H9 (cell line): Measurements from ENCODE around the gene CAVIN2. TPM values are rescaled to one million over a fixed set of nuclear protein-coding genes. Genes with fewer than 3 reads are reported as not detected.

Source experiments
- DNase-seq: peaks from one replicate; pipeline ENCODE4 v3.0.0-alpha.2; 2017
- H2AFZ ChIP-seq: one replicate; pipeline ENCODE4 v1.6.1; 2013; ENCODE audit warnings: mild to moderate bottlenecking, low read length, control low read depth, moderate library complexity
- H2AK5ac ChIP-seq: 2 replicates; pipeline ENCODE4 v1.6.1; 2013; ENCODE audit warnings: low read length, control low read depth, mixed read lengths; ENCODE audit not compliant: insufficient read length
- H2BK120ac ChIP-seq: one replicate; pipeline ENCODE4 v1.6.1; 2013; ENCODE audit warnings: low read depth, mild to moderate bottlenecking, low read length, control low read depth, inconsistent platforms; ENCODE audit not compliant: poor library complexity, severe bottlenecking
- H2BK12ac ChIP-seq: 2 replicates; pipeline ENCODE4 v1.6.1; 2013; ENCODE audit warnings: low read length, control low read depth, mixed read lengths, low read depth; ENCODE audit not compliant: insufficient read length
- H2BK15ac ChIP-seq: 2 replicates; pipeline ENCODE4 v1.6.1; 2013; ENCODE audit warnings: low read depth, low read length, control low read depth
- H2BK20ac ChIP-seq: one replicate; pipeline ENCODE4 v1.6.1; 2013; ENCODE audit warnings: low read depth, mild to moderate bottlenecking, low read length, control low read depth, inconsistent platforms; ENCODE audit not compliant: poor library complexity, severe bottlenecking
- H2BK5ac ChIP-seq: 2 replicates; pipeline ENCODE4 v1.6.1; 2013; ENCODE audit warnings: low read length, control low read depth, mixed read lengths; ENCODE audit not compliant: insufficient read length
- H3K14ac ChIP-seq: 2 replicates; pipeline ENCODE4 v1.6.1; 2013; ENCODE audit warnings: low read length, control low read depth; ENCODE audit not compliant: insufficient read depth
- H3K18ac ChIP-seq: 2 replicates; pipeline ENCODE4 v1.6.1; 2013; ENCODE audit warnings: low read depth, mild to moderate bottlenecking, mixed read lengths, low read length, control low read depth; ENCODE audit not compliant: insufficient read length
- H3K23ac ChIP-seq: 2 replicates; pipeline ENCODE4 v1.6.1; 2013; ENCODE audit warnings: low read length, control low read depth, mixed read lengths, low read depth; ENCODE audit not compliant: insufficient read length
- H3K23me2 ChIP-seq: 2 replicates; pipeline ENCODE4 v1.6.1; 2013; ENCODE audit warnings: low read depth, mild to moderate bottlenecking, mixed read lengths, low read length, control low read depth; ENCODE audit not compliant: insufficient read length, poor library complexity, severe bottlenecking
- H3K27ac ChIP-seq: 2 replicates; pipeline ENCODE4 v1.5.1; 2013; ENCODE audit warnings: low read length, control low read depth, mixed read lengths, low read depth; ENCODE audit not compliant: insufficient read length
- H3K27me3 ChIP-seq: 2 replicates; pipeline ENCODE4 v1.6.1; 2013; ENCODE audit warnings: low read length, control low read depth, inconsistent platforms; ENCODE audit not compliant: insufficient read depth
- H3K4ac ChIP-seq: 2 replicates; pipeline ENCODE4 v1.6.1; 2013; ENCODE audit warnings: low read depth, mild to moderate bottlenecking, control low read depth, inconsistent platforms, low read length, moderate library complexity
- H3K4me1 ChIP-seq: 2 replicates; pipeline ENCODE4 v1.6.1; 2013; ENCODE audit warnings: low read length, control low read depth, inconsistent platforms; ENCODE audit not compliant: insufficient read depth
- H3K4me2 ChIP-seq: 2 replicates; pipeline ENCODE4 v1.6.1; 2013; ENCODE audit warnings: low read length, control low read depth, mixed read lengths; ENCODE audit not compliant: insufficient read length, insufficient read depth
- H3K56ac ChIP-seq: 2 replicates; pipeline ENCODE4 v1.6.1; 2013; ENCODE audit warnings: low read depth, mild to moderate bottlenecking, mixed read lengths, low read length, control low read depth; ENCODE audit not compliant: insufficient read length
- H3K79me1 ChIP-seq: 2 replicates; pipeline ENCODE4 v1.6.1; 2013; ENCODE audit warnings: low read depth, mild to moderate bottlenecking, moderate library complexity, low read length, control low read depth, inconsistent platforms; ENCODE audit not compliant: insufficient read depth, poor library complexity, severe bottlenecking
- H3K79me2 ChIP-seq: 2 replicates; pipeline ENCODE4 v1.6.1; 2013; ENCODE audit warnings: low read length, control low read depth, inconsistent platforms; ENCODE audit not compliant: insufficient read depth
- H3K9ac ChIP-seq: 2 replicates; pipeline ENCODE4 v1.6.1; 2013; ENCODE audit warnings: low read length, control low read depth, mixed read lengths; ENCODE audit not compliant: insufficient read length; ENCODE audit errors: extremely low read depth
- H3K9me3 ChIP-seq: one replicate; pipeline ENCODE4 v1.6.1; 2013; ENCODE audit warnings: low read depth, low read length, inconsistent platforms; ENCODE audit not compliant: control insufficient read depth
- H3T11ph ChIP-seq: one replicate; pipeline ENCODE4 v1.6.1; 2013; ENCODE audit warnings: mild to moderate bottlenecking, low read length, control low read depth, inconsistent platforms
- H4K20me1 ChIP-seq: one replicate; pipeline ENCODE4 v1.6.1; 2013; ENCODE audit not compliant: control insufficient read depth, insufficient read length, insufficient read depth
- H4K5ac ChIP-seq: 2 replicates; pipeline ENCODE4 v1.6.1; 2013; ENCODE audit warnings: low read depth, mild to moderate bottlenecking, mixed read lengths, low read length, control low read depth; ENCODE audit not compliant: insufficient read length
- H4K8ac ChIP-seq: replicated peaks from 2 replicates; pipeline ENCODE4 v1.6.1; 2013; ENCODE audit warnings: low read length, control low read depth, mixed read lengths, low read depth; ENCODE audit not compliant: insufficient read length
- H4K91ac ChIP-seq: 2 replicates; pipeline ENCODE4 v1.6.1; 2013; ENCODE audit warnings: low read depth, mild to moderate bottlenecking, moderate library complexity, mixed read lengths, low read length, control low read depth; ENCODE audit not compliant: insufficient read length
- H3K27ac Mint-ChIP-seq, 3 experiments: 2 replicates in 2 of 3; 3 replicates in 1 of 3; pipeline ENCODE4 v1.8.0; 2020 to 2021; ENCODE audit warnings: mixed read lengths in 3 of 3, mild to moderate bottlenecking in 1 of 3, moderate library complexity in 1 of 3
- H3K27me3 Mint-ChIP-seq: 2 replicates; pipeline ENCODE4 v1.8.0; 2021; ENCODE audit warnings: low read depth, mild to moderate bottlenecking, moderate library complexity, mixed read lengths
- H3K36me3 Mint-ChIP-seq, 3 experiments: 2 replicates in 2 of 3; 3 replicates in 1 of 3; pipeline ENCODE4 v1.8.0; 2020 to 2021; ENCODE audit warnings: low read depth in 3 of 3, mixed read lengths in 3 of 3; ENCODE audit not compliant: insufficient read depth in 1 of 3
- H3K4me1 Mint-ChIP-seq, 2 experiments: 2 replicates each; pipeline ENCODE4 v1.8.0; 2020; ENCODE audit warnings: mixed read lengths in 2 of 2
- H3K4me3 Mint-ChIP-seq, 2 experiments: 2 replicates in 1 of 2; 3 replicates in 1 of 2; pipeline ENCODE4 v1.8.0; 2020 to 2021; ENCODE audit warnings: mild to moderate bottlenecking in 2 of 2, mixed read lengths in 2 of 2, moderate library complexity in 1 of 2
- H3K9me3 Mint-ChIP-seq, 2 experiments: 2 replicates in 1 of 2; 3 replicates in 1 of 2; pipeline ENCODE4 v1.8.0; 2020; ENCODE audit warnings: mild to moderate bottlenecking in 2 of 2, mixed read lengths in 2 of 2, moderate library complexity in 1 of 2
- CTCF ChIP-seq: fragments of 200-600 bp; sonication (generic); conservative IDR thresholded peaks from 3 replicates; pipeline ENCODE4 v1.8.0; 2021; ENCODE audit warnings: antibody characterized with exemption, mild to moderate bottlenecking
- WGBS: extraction: QIAGEN DNeasy Blood & Tissue Kit; methylation state at CpG from one replicate; pipeline ENCODE4 v1.1.7; 2013; ENCODE audit warnings: missing lambda C conversion rate, low lambda C conversion rate, mixed read lengths; ENCODE audit not compliant: insufficient read length; ENCODE audit errors: extremely low coverage; 5-methylcytosine and 5-hydroxymethylcytosine counted together
- total RNA-seq: library from RNA; stranded (reverse); gene quantifications from 2 replicates; pipeline ENCODE4 v1.2.1, GENCODE V29; 2021

CAVIN2 gene
- total RNA-seq, 1 experiment from 2014 or later: not detected

GRCh38 chr2:191895195-191895594 lies 48.3 kb upstream of the CAVIN2 start:
- no peak overlapping the region for H2BK12ac ChIP-seq
- H3K27me3 Mint-ChIP-seq: no peaks in the 10 kb centered on the region
- H4K8ac ChIP-seq: no peak overlapping the region
- WGBS: no CpG with 5 or more reads among the region's 4 CpGs
- no peak overlapping the region for H3T11ph ChIP-seq
- H2BK5ac ChIP-seq: no peak overlapping the region
- no peaks in the 10 kb centered on the region for H3K79me1 ChIP-seq
- H3K23me2 ChIP-seq: no peaks in the 10 kb centered on the region
- H3K4me1 ChIP-seq: no peaks in the 10 kb centered on the region
- H2BK15ac ChIP-seq: no peak overlapping the region
- H3K9me3 Mint-ChIP-seq: peaks cover 5 to 10% of the 10 kb centered on the region in 2 experiments
- no peak overlapping the region for H3K23ac ChIP-seq
- H3K4me2 ChIP-seq: no peak overlapping the region
- H3K79me2 ChIP-seq: no peaks in the 10 kb centered on the region
- H3K36me3 Mint-ChIP-seq: peaks cover under 1 to 13% (median 2%) of the 10 kb centered on the region in 3 experiments; a peak in 5 of 7 replicates
- no peak overlapping the region for H4K91ac ChIP-seq
- H3K4me3 Mint-ChIP-seq: no peak overlapping the region
- no peak for TF ChIP-seq CTCF
- no peak overlapping the region for H2BK120ac ChIP-seq
- H4K5ac ChIP-seq: no peak overlapping the region
- no peak overlapping the region for H2BK20ac ChIP-seq
- H2AFZ ChIP-seq: no peak overlapping the region
- no peaks in the 10 kb centered on the region for H4K20me1 ChIP-seq
- no peak overlapping the region for H3K4ac ChIP-seq
- no peaks in the 10 kb centered on the region for H3K9me3 ChIP-seq
- H3K18ac ChIP-seq: no peak overlapping the region
- peaks cover 6 to 10% of the 10 kb centered on the region in 2 experiments for H3K4me1 Mint-ChIP-seq
- no peak overlapping the region for H3K9ac ChIP-seq
- H3K14ac ChIP-seq: no peak overlapping the region
- no peak overlapping the region; a peak in 1 of 7 replicates for H3K27ac Mint-ChIP-seq
- H3K27ac ChIP-seq: no peak overlapping the region
- H3K27me3 ChIP-seq: no peaks in the 10 kb centered on the region
- no peak overlapping the region for H2AK5ac ChIP-seq
- no peak overlapping the region for H3K56ac ChIP-seq
- no peak for DNase-seq
